ENCODE measurements around the gene PGM1. TPM values are rescaled to one million over a fixed set of nuclear protein-coding genes. Genes with fewer than 3 reads are reported as not detected.

Gene PGM1
- total and polyA plus RNA-seq, 2 of the 4 experiments (the other 2 are of a cell fraction), result 42.6 to 94.5 TPM

DNA sequence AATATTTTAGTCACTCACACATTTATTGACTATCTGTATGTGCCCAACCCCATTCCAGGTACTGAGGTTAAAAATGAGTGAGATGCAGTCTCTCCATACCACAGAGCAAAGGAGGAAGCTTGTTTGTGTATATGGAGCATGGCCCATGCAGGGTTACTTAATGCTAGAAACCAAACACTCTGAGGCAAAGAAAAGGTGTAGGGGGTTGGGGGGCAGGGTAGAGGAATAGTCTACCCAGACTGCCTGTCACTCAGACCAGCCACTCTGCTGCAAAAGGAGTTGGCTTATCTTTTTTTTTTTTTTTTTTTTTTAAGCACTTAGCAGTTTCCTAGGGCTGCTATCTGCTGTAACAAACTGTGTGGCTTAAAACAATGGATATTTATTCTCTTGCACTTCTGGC, 19.8 kb downstream of the PGM1 start:
- Histone ChIP-seq H3K27ac (ENCODE audit: insufficient read depth, low read length) (no peak overlapping the region), H2BK5ac (ENCODE audit: low read depth, low read length, poor library complexity, severe bottlenecking) (no peak overlapping the region), H3K9me1 (ENCODE audit: insufficient read depth, low read length) (no peaks in the 10 kb centered on the region), H3K56ac (ENCODE audit: extremely low read depth, insufficient read depth, low read length) (no peak overlapping the region), H3K18ac (ENCODE audit: low read depth, low read length) (no peak overlapping the region), H3K79me1 (ENCODE audit: low read depth in 1 of 2, low read length in 2 of 2) (peaks cover 15 to 24% of the 10 kb centered on the region in 2 experiments; a peak in 3 of 4 replicates), H2AK5ac (ENCODE audit: low read depth, low read length) (no peak overlapping the region), H3K27me3 (ENCODE audit: control insufficient read depth, insufficient read depth, low read length) (no peaks in the 10 kb centered on the region), H4K91ac (ENCODE audit: insufficient read depth, low read depth, low read length) (no peak overlapping the region), H3K4me1 (ENCODE audit: control insufficient read depth, insufficient read depth, low read length) (peaks cover 10% of the 10 kb centered on the region), H3K9me3 (ENCODE audit: control insufficient read depth, insufficient read depth, low read length) (no peaks in the 10 kb centered on the region), H3K4me3 (ENCODE audit: insufficient read depth, low read depth, low read length) (no peak overlapping the region), H3K4me2 (ENCODE audit: low read depth, low read length) (no peak overlapping the region), H4K8ac (ENCODE audit: low read depth in 2 of 2, low read length in 2 of 2) (no peak overlapping the region), H2AFZ (replicated peaks; ENCODE audit: low read length, poor library complexity) (no peak overlapping the region), H4K20me1 (ENCODE audit: insufficient read depth, low read length) (0 out of 2 replicates have a peak, but pooled peaks cover 3% of the 10 kb centered on the region), H2BK20ac (ENCODE audit: low read depth, low read length) (no peak overlapping the region), H3K4ac (ENCODE audit: low read depth, low read length) (no peak overlapping the region), H3K36me3 (ENCODE audit: control insufficient read depth, insufficient read depth, low read length) (no peaks in the 10 kb centered on the region), H3K9ac (ENCODE audit: low read depth, low read length) (no peak overlapping the region), H2BK15ac (ENCODE audit: low read depth, low read length) (no peak overlapping the region), H2AK9ac (replicated peaks; ENCODE audit: low read depth, low read length, poor library complexity) (no peak overlapping the region), H3K23ac (ENCODE audit: low read depth, low read length) (no peak overlapping the region), H3K14ac (replicated peaks; ENCODE audit: low read depth, low read length) (no peak overlapping the region), H4K5ac (ENCODE audit: low read depth, low read length) (no peak overlapping the region), H2BK120ac (ENCODE audit: low read depth, low read length) (no peak overlapping the region)
- intact Hi-C loops (cut with micrococcal nuclease), result no loop called here
- no peak for ATAC-seq (ENCODE audit: low read depth)
- DNase-seq, result no peak
- in situ Hi-C loops (cut with MboI; ENCODE audit: low sequenced_read_pairs), result loop anchor here (10.0 kb wide), 1 partner anchor 522 kb away; no protein-coding TSS in a partner anchor
- dilution Hi-C loops (cut with HindIII; ENCODE audit: low sequenced_read_pairs, unreplicated experiment), result no loop called here
- TF ChIP-seq POLR2A (IDR thresholded peaks at IDR 0.05; ENCODE audit: low read depth, low read length), result no peak
- TF ChIP-seq CTCF (conservative IDR thresholded peaks at IDR 0.05; ENCODE audit: low read depth, low read length), result no peak
- no peak for TF ChIP-seq RAD21 (IDR thresholded peaks at IDR 0.05; ENCODE audit: low read length)
- no peak for TF ChIP-seq RFX5 (IDR thresholded peaks at IDR 0.05; ENCODE audit: low read depth, low read length)
- no peak for TF ChIP-seq MAFK (IDR thresholded peaks at IDR 0.05; ENCODE audit: low read depth, low read length)
- TF ChIP-seq ELK1 (IDR thresholded peaks at IDR 0.05; ENCODE audit: borderline replicate concordance, low read depth, low read length), result no peak
- TF ChIP-seq CEBPB (IDR thresholded peaks at IDR 0.05; ENCODE audit: low read depth, low read length), result no peak
- ChIA-PET POLR2A (ENCODE audit: unreplicated experiment) (no interaction called here), CTCF (no interaction called here)
- no TSS peak for BruUV-seq (replicated peaks)

Data from IMR-90 (cell line).